Epithelial cell of proximal tubule (primary cell): ENCODE data around the gene ATP6V0C. TPM values are rescaled to one million over a fixed set of nuclear protein-coding genes. Genes with fewer than 3 reads are reported as not detected.
"Not testable (repeated sequence)": the region's sequence is repeated elsewhere in the genome, so short reads cannot be mapped to it uniquely, and the experiment has no call there.

ENCODE experiments used
- DNase-seq: peaks from one replicate; pipeline ENCODE4 v3.0.0-alpha.2; 2011; ENCODE audit warnings: low read depth
- H3K4me3 ChIP-seq: 2 replicates; pipeline ENCODE4 v1.5.1; 2011; ENCODE audit warnings: low read depth, mild to moderate bottlenecking, low read length
- CTCF ChIP-seq: conservative IDR thresholded peaks from 2 replicates; pipeline ENCODE4 v1.5.1; 2012; ENCODE audit warnings: low read depth, mild to moderate bottlenecking, low read length
- total RNA-seq: library from RNA; depleted of rRNA; stranded (reverse); fragments of >200 nt; gene quantifications from 2 replicates; pipeline ENCODE4 v1.2.3, GENCODE V29; 2015

Gene ATP6V0C
- total RNA-seq, 1 donor from 2014 or later = 32.4 TPM

GRCh38 chr16:2530629-2531318, 17.0 kb downstream of the ATP6V0C start:
- no peak overlapping the region for H3K4me3 ChIP-seq
- DNase-seq = no peak
- TF ChIP-seq CTCF = no peak

GRCh38 chr16:2531371-2531695, 17.6 kb downstream of the ATP6V0C start, which contains the start of gene CEMP1:
Gene CEMP1 (minus strand): TSS chr16:2531408. CDS start chr16:2531073, 335 bp downstream.
- H3K4me3 ChIP-seq = peak within 1 kb of the TSS; percentile 68
- TF ChIP-seq CTCF = no peak
- DNase-seq = no peak

GRCh38 chr16:2531696-2532493, 18.1 kb downstream of the ATP6V0C start:
- no peak for TF ChIP-seq CTCF
- peak overlapping the region; percentile 68 for H3K4me3 ChIP-seq
- no peak for DNase-seq

GRCh38 chr16:2532494-2533141, 18.9 kb downstream of the ATP6V0C start:
- no peak for TF ChIP-seq CTCF
- no peak for DNase-seq
- H3K4me3 ChIP-seq = peak overlapping the region; percentile 68

- peak overlapping the region; percentile 68 for H3K4me3 ChIP-seq
- DNase-seq = not testable (repeated sequence)
Observed at GRCh38 chr16:2533142-2533755, 19.5 kb downstream of the ATP6V0C start.

- TF ChIP-seq CTCF = no peak
- DNase-seq = no peak
- H3K4me3 ChIP-seq = no peak overlapping the region
Observed at GRCh38 chr16:2533912-2534311, 20.2 kb downstream of the ATP6V0C start.

- DNase-seq = not testable (repeated sequence)
Observed at GRCh38 chr16:2534335-2534734, 20.6 kb downstream of the ATP6V0C start.

More at GRCh38 chr16:2534335-2534734, 20.6 kb downstream of the ATP6V0C start:
- not testable (repeated sequence) for H3K4me3 ChIP-seq
